ENCODE results near the gene ACTR5.

DNA sequence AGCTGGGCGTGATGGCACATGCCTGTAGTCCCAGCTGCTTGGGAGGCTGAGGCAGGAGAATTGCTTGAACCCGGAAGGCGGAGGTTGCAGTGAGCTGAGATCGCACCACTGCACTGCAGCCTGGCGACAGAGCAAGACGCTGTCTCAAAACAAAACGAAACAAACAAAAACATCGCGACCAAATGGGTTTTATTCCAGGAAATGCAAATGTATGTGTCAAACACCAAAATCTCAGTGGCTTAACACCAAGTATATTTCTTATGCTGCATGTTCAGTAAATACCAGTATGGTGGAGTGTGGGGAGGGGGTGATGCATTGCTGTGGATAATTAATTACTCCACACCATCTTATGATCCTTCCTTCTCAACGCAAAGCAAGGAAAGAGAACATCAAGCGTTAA lies 28.1 kb downstream of the ACTR5 start:
- no peak for TF ChIP-seq TEAD4 (IDR thresholded peaks at IDR 0.05)
- no peak for TF ChIP-seq EP300 (IDR thresholded peaks at IDR 0.05; ENCODE audit: borderline replicate concordance)
- TF ChIP-seq, protein P1, sequence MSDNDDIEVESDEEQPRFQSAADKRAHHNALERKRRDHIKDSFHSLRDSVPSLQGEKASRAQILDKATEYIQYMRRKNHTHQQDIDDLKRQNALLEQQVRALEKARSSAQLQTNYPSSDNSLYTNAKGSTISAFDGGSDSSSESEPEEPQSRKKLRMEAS (IDR thresholded peaks at IDR 0.05), result no peak
- TF ChIP-seq CEBPB (IDR thresholded peaks at IDR 0.05), result no peak
- TF ChIP-seq CREB1 (IDR thresholded peaks at IDR 0.05; ENCODE audit: low read depth), result no peak
- TF ChIP-seq, protein P2, sequence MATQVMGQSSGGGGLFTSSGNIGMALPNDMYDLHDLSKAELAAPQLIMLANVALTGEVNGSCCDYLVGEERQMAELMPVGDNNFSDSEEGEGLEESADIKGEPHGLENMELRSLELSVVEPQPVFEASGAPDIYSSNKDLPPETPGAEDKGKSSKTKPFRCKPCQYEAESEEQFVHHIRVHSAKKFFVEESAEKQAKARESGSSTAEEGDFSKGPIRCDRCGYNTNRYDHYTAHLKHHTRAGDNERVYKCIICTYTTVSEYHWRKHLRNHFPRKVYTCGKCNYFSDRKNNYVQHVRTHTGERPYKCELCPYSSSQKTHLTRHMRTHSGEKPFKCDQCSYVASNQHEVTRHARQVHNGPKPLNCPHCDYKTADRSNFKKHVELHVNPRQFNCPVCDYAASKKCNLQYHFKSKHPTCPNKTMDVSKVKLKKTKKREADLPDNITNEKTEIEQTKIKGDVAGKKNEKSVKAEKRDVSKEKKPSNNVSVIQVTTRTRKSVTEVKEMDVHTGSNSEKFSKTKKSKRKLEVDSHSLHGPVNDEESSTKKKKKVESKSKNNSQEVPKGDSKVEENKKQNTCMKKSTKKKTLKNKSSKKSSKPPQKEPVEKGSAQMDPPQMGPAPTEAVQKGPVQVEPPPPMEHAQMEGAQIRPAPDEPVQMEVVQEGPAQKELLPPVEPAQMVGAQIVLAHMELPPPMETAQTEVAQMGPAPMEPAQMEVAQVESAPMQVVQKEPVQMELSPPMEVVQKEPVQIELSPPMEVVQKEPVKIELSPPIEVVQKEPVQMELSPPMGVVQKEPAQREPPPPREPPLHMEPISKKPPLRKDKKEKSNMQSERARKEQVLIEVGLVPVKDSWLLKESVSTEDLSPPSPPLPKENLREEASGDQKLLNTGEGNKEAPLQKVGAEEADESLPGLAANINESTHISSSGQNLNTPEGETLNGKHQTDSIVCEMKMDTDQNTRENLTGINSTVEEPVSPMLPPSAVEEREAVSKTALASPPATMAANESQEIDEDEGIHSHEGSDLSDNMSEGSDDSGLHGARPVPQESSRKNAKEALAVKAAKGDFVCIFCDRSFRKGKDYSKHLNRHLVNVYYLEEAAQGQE (IDR thresholded peaks at IDR 0.05; ENCODE audit: low read depth), result no peak
- no peak for TF ChIP-seq TAF1 (IDR thresholded peaks at IDR 0.05; ENCODE audit: low read depth)
- TF ChIP-seq RAD21 (IDR thresholded peaks at IDR 0.05; ENCODE audit: low read depth), result no peak
- no peak for TF ChIP-seq EGR1 (IDR thresholded peaks at IDR 0.05)

Measured in Ishikawa (cell line).